Natural killer cell (primary cell): ENCODE measurements around the gene DAPK3. TPM values are rescaled to one million over a fixed set of nuclear protein-coding genes. Genes with fewer than 3 reads are reported as not detected.
"Not testable (repeated sequence)": the region's sequence is repeated elsewhere in the genome, so short reads cannot be mapped to it uniquely, and the experiment has no call there.

Source experiments
- ATAC-seq, 3 donors: fragments of 150-1000 bp in 2 of 3; fragments of 200-7000 bp in 1 of 3; cut with Tn5 transposase; 1 replicate in 1 of 3; 2 replicates in 2 of 3; pipeline ENCODE4 v1.10.0; 2021; ENCODE audit warnings: mild to moderate bottlenecking in 2 of 3, moderate library complexity in 2 of 3
- DNase-seq, 2 donors: peaks; one replicate each; pipeline versions ENCODE4 v3.0.0 to v3.0.0-alpha.2; 2013 to 2021; ENCODE audit warnings: mixed read lengths in 1 of 2
- H3K27ac ChIP-seq: one replicate; pipeline ENCODE4 v1.5.1; 2013; ENCODE audit warnings: mild to moderate bottlenecking, low read length
- H3K27me3 ChIP-seq: one replicate; pipeline ENCODE4 v1.6.1; 2013; ENCODE audit warnings: low read length; ENCODE audit not compliant: control insufficient read depth, insufficient read depth
- H3K36me3 ChIP-seq: one replicate; pipeline ENCODE4 v1.6.1; 2013; ENCODE audit warnings: low read length; ENCODE audit not compliant: control insufficient read depth, insufficient read depth
- H3K4me1 ChIP-seq: one replicate; pipeline ENCODE4 v1.6.1; 2013; ENCODE audit warnings: low read length; ENCODE audit not compliant: control insufficient read depth, insufficient read depth
- H3K4me3 ChIP-seq: one replicate; pipeline ENCODE4 v1.5.1; 2013; ENCODE audit warnings: low read length
- H3K9me3 ChIP-seq: one replicate; pipeline ENCODE4 v1.6.1; 2013; ENCODE audit warnings: low read length; ENCODE audit not compliant: control insufficient read depth, insufficient read depth
- H3K27ac Mint-ChIP-seq, 2 donors: one replicate each; pipeline ENCODE4 v1.8.0; 2022; ENCODE audit warnings: mild to moderate bottlenecking in 2 of 2, mixed read lengths in 2 of 2, moderate library complexity in 1 of 2
- H3K27me3 Mint-ChIP-seq, 2 donors: one replicate each; pipeline ENCODE4 v1.8.0; 2022; ENCODE audit warnings: low read depth in 2 of 2, mixed read lengths in 2 of 2
- H3K36me3 Mint-ChIP-seq: one replicate; pipeline ENCODE4 v1.8.0; 2022; ENCODE audit warnings: mixed read lengths
- H3K4me1 Mint-ChIP-seq, 2 donors: one replicate each; pipeline ENCODE4 v1.8.0; 2022; ENCODE audit warnings: mixed read lengths in 2 of 2
- H3K4me3 Mint-ChIP-seq: one replicate; pipeline ENCODE4 v1.8.0; 2022; ENCODE audit warnings: mild to moderate bottlenecking, moderate library complexity, mixed read lengths
- H3K9me3 Mint-ChIP-seq, 2 donors: one replicate each; pipeline ENCODE4 v1.8.0; 2022; ENCODE audit warnings: mixed read lengths in 2 of 2
- WGBS: methylation state at CpG from one replicate; pipeline ENCODE4 v1.1.7; 2013; ENCODE audit warnings: missing lambda C conversion rate; ENCODE audit not compliant: insufficient coverage; 5-methylcytosine and 5-hydroxymethylcytosine counted together
- intact Hi-C: fragments of 100-400 bp; cut with micrococcal nuclease; formaldehyde crosslinking; loops from one replicate; pipeline ENCODE4 v1.14.2; 2022
- total RNA-seq, 4 donors: library from RNA; stranded (reverse); fragments of 120-200 nt in 1 of 4; gene quantifications; one replicate each; pipeline versions ENCODE4 v1.2.3 to v1.2.4, GENCODE V29; 2013 to 2022
- TF ChIP-seq, protein P1 (sequence below): fragments of 200-600 bp; IDR thresholded peaks from one replicate; pipeline ENCODE4 v1.8.0; 2022; ENCODE audit warnings: antibody characterized with exemption

Gene DAPK3
- total RNA-seq, 3 donors from 2014 or later (not counting 1 experiment from before 2014, with no cell fraction given): 54.3 to 66.4 (median 58.1) TPM

DNA sequence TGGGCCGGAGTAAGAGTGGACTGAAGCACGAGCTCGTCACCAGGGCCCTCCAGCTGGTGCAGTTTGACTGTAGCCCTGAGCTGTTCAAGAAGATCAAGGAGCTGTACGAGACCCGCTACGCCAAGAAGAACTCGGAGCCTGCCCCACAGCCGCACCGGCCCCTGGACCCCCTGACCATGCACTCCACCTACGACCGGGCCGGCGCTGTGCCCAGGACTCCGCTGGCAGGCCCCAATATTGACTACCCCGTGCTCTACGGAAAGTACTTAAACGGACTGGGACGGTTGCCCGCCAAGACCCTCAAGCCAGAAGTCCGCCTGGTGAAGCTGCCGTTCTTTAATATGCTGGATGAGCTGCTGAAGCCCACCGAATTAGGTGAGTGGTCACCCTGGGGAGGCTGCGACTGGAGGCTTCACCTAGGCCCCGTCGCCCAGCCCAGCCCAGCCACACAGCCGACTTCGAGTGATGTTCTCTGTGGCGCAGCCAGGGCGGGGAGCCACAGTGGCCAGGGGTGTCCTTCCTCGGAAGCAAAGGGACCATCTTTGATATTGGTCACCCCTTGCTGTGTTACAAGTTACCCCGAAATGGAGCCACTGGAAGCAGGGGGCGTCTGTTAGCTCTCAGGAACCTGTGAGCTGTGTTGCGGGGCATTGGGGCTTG lies 42.2 kb upstream of the DAPK3 start:
- Mint-ChIP-seq H3K27me3 (no peaks in the 10 kb centered on the region), H3K27ac (no peak overlapping the region), H3K4me3 (no peak overlapping the region), H3K36me3 (no peaks in the 10 kb centered on the region), H3K4me1 (peaks cover 20 to 62% of the 10 kb centered on the region in 2 donors), H3K9me3 (no peaks in the 10 kb centered on the region)
- Histone ChIP-seq H3K27me3 (no peaks in the 10 kb centered on the region), H3K27ac (no peak overlapping the region), H3K36me3 (peaks cover 29% of the 10 kb centered on the region), H3K4me3 (no peak overlapping the region), H3K9me3 (no peaks in the 10 kb centered on the region), H3K4me1 (peaks cover 52% of the 10 kb centered on the region)
- no peak for DNase-seq
- WGBS: 98% methylated on average over 33 of the region's 33 CpGs
- TF ChIP-seq, protein P1, sequence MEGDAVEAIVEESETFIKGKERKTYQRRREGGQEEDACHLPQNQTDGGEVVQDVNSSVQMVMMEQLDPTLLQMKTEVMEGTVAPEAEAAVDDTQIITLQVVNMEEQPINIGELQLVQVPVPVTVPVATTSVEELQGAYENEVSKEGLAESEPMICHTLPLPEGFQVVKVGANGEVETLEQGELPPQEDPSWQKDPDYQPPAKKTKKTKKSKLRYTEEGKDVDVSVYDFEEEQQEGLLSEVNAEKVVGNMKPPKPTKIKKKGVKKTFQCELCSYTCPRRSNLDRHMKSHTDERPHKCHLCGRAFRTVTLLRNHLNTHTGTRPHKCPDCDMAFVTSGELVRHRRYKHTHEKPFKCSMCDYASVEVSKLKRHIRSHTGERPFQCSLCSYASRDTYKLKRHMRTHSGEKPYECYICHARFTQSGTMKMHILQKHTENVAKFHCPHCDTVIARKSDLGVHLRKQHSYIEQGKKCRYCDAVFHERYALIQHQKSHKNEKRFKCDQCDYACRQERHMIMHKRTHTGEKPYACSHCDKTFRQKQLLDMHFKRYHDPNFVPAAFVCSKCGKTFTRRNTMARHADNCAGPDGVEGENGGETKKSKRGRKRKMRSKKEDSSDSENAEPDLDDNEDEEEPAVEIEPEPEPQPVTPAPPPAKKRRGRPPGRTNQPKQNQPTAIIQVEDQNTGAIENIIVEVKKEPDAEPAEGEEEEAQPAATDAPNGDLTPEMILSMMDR: no peak
- no peak for ATAC-seq
- intact Hi-C loops: no loop called here

DNA sequence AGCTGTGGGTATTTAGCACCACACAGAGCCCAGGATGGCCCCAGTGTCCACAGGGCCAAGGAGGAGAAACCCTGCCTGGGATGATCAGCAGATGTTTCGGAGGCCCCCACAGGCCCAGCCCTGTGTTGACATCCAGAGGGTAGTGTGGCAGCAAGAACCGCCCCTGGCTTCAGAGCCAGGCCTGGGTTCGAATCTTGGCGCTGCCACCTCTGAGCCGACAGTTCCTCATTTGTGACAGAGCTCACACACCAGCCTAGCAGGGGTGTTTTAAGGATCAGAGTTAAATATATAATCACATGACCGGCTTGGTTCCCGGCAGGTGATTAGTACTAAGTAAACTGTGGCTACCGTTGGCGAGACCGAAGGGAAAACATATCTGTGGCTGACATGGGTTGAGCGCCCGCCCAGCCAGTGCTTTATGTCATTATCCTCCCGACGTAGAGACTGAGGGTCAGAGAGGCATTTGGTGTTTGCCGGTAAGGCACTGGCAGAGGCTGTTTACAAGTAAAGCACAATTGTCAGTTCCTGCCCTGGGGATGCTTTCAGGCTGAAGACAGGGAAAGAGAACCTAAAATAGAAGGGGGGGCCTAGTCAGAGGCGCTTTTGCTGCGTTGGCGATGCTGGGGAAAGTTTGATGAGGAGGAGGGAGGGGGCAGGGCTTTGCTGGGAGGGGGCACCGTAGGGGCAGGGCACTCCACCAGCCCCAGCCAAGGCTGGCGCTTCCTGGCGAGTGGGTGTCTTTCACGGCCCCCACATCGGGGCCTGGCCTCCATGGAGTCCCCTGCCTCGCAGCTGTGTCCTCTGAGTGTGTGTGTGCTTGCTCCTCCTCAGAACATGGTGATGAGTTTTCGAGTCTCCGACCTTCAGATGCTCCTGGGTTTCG lies 41.4 kb upstream of the DAPK3 start:
- no peak for ATAC-seq
- no peak for DNase-seq
- Mint-ChIP-seq H3K36me3 (no peaks in the 10 kb centered on the region), H3K27me3 (no peaks in the 10 kb centered on the region), H3K27ac (no peak overlapping the region), H3K9me3 (no peaks in the 10 kb centered on the region), H3K4me1 (peaks cover 20 to 59% of the 10 kb centered on the region in 2 donors), H3K4me3 (no peak overlapping the region)
- Histone ChIP-seq H3K4me3 (no peak overlapping the region), H3K4me1 (peaks cover 54% of the 10 kb centered on the region), H3K27ac (no peak overlapping the region), H3K27me3 (no peaks in the 10 kb centered on the region), H3K9me3 (no peaks in the 10 kb centered on the region), H3K36me3 (peaks cover 29% of the 10 kb centered on the region)
- WGBS: 94% methylated on average over 27 of the region's 27 CpGs
- TF ChIP-seq, protein P1: no peak
- intact Hi-C loops: no loop called here

DNA sequence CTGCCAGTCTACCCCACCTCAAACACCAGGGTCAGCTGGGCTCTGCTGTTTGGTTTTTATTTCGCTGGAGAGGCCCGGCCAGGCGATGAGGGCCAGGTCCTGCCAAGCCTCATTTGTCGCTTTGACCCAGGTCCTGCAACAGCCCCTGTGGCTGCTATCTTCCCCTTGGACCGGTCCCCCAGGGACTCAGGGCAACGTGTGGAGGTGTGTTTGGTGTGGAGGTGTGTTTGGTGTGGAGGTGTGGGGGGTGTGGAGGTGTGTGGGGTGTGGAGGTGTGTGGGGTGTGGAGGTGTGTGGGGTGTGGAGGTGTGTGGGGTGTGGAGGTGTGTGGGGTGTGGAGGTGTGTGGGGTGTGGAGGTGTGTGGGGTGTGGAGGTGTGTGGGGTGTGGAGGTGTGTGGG lies 40.5 kb upstream of the DAPK3 start:
- DNase-seq, H3K36me3 Mint-ChIP-seq, H3K9me3 Mint-ChIP-seq, H3K27me3 Mint-ChIP-seq, H3K4me3 ChIP-seq, H3K9me3 ChIP-seq, intact Hi-C loops, ATAC-seq, H3K27me3 ChIP-seq, H3K27ac ChIP-seq: not testable (repeated sequence)
- Mint-ChIP-seq H3K4me3 (peak overlapping the region; percentile 71), H3K27ac (peak overlapping the region in 1 of 2 donors; percentile 52), H3K4me1 (peaks cover 19 to 55% of the 10 kb centered on the region in 2 donors)
- peaks cover 29% of the 10 kb centered on the region for H3K36me3 ChIP-seq
- peaks cover 60% of the 10 kb centered on the region for H3K4me1 ChIP-seq
- WGBS: 94% methylated on average over 6 of the region's 6 CpGs

DNA sequence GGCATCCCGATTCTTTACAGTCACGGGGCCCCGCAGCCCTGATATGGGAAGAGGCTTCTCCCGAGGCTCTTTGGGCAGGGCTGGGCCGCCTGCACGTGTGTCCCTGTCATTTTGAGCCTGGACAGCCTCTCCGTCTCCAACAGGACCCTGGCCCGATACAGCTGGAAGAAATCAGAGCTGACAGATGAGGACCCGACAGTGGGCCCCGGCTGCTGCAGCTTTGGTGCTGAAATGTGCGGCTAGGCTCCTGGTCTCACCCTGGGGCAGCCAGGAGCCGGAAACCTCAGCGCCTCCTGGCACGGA lies 39.9 kb upstream of the DAPK3 start:
- peak overlapping the region; percentile 28 for H3K4me3 Mint-ChIP-seq
- H3K9me3 Mint-ChIP-seq: no peaks in the 10 kb centered on the region
- TF ChIP-seq, protein P1: no peak
- no peaks in the 10 kb centered on the region for H3K36me3 Mint-ChIP-seq
- Histone ChIP-seq H3K4me3 (no peak overlapping the region), H3K27ac (no peak overlapping the region), H3K9me3 (no peaks in the 10 kb centered on the region), H3K36me3 (peaks cover 29% of the 10 kb centered on the region), H3K4me1 (peaks cover 61% of the 10 kb centered on the region), H3K27me3 (no peaks in the 10 kb centered on the region)
- peaks cover 13 to 48% of the 10 kb centered on the region in 2 donors for H3K4me1 Mint-ChIP-seq
- H3K27me3 Mint-ChIP-seq: no peaks in the 10 kb centered on the region
- peak overlapping the region in 1 of 2 donors; percentile 52 for H3K27ac Mint-ChIP-seq
- ATAC-seq (no peak), DNase-seq (no peak)
- WGBS: 98% methylated on average over 14 of the region's 14 CpGs
- intact Hi-C loops: no loop called here
